Common myeloid progenitor, CD34-positive (primary cell): Measurements from ENCODE around the gene ZBED5.

Source experiments
- CTCF ChIA-PET: fragments of 350-600 bp; sonication (Branson Sonifier 250); formaldehyde crosslinking; loops from one replicate; lab custom pipeline; 2021; ENCODE audit warnings: antibody characterized with exemption; lab: Charles Lee
- POLR2A ChIA-PET: fragments of 350-600 bp; sonication (Branson Sonifier 250); formaldehyde crosslinking; loops from one replicate; lab custom pipeline; 2021; ENCODE audit warnings: antibody characterized with exemption; lab: Charles Lee
- DNase-seq, 3 donors: peaks; one replicate each; pipeline versions ENCODE4 v3.0.0 to v3.0.0-alpha.2; 2013
- H3K27ac ChIP-seq, 2 experiments: 1 replicate in 1 of 2; 2 replicates in 1 of 2; pipeline ENCODE4 v1.7.0; 2013; ENCODE audit warnings: inconsistent platforms in 2 of 2, low read length in 2 of 2, mild to moderate bottlenecking in 2 of 2, low read depth in 1 of 2, moderate library complexity in 1 of 2; ENCODE audit not compliant: severe bottlenecking in 2 of 2, insufficient read depth in 1 of 2, poor library complexity in 1 of 2
- H3K27me3 ChIP-seq, 5 experiments: replicated peaks in 2 of 5; 1 replicate in 3 of 5; 2 replicates in 2 of 5; pipeline versions ENCODE4 v1.6.1 to v1.7.0; 2013; ENCODE audit warnings: low read length in 4 of 5, mild to moderate bottlenecking in 2 of 5, moderate library complexity in 2 of 5, inconsistent platforms in 1 of 5; ENCODE audit not compliant: insufficient read depth in 5 of 5, control insufficient read depth in 4 of 5
- H3K36me3 ChIP-seq, 4 experiments: 1 replicate in 2 of 4; 2 replicates in 2 of 4; pipeline versions ENCODE4 v1.6.1 to v1.7.0; 2013; ENCODE audit warnings: low read length in 3 of 4, control low read depth in 1 of 4, mild to moderate bottlenecking in 1 of 4; ENCODE audit not compliant: control insufficient read depth in 4 of 4, insufficient read depth in 4 of 4
- H3K4me1 ChIP-seq, 4 experiments: 1 replicate in 3 of 4; 2 replicates in 1 of 4; pipeline versions ENCODE4 v1.6.1 to v1.7.1; 2013; ENCODE audit warnings: low read length in 3 of 4, mild to moderate bottlenecking in 3 of 4, control low read depth in 1 of 4, inconsistent platforms in 1 of 4, moderate library complexity in 1 of 4; ENCODE audit not compliant: control insufficient read depth in 4 of 4, insufficient read depth in 4 of 4; ENCODE audit errors: control extremely low read depth in 1 of 4
- H3K4me3 ChIP-seq, 7 experiments: 1 replicate in 4 of 7; 2 replicates in 3 of 7; pipeline versions ENCODE4 v1.5.1 to v1.7.0; 2013; ENCODE audit warnings: mild to moderate bottlenecking in 7 of 7, low read length in 6 of 7, moderate library complexity in 6 of 7, inconsistent platforms in 2 of 7, low read depth in 2 of 7, control low read depth in 1 of 7; ENCODE audit not compliant: insufficient read depth in 4 of 7, control insufficient read depth in 1 of 7; ENCODE audit errors: extremely low read depth in 1 of 7
- H3K9me3 ChIP-seq, 5 experiments: 1 replicate in 4 of 5; 2 replicates in 1 of 5; pipeline versions ENCODE4 v1.6.1 to v1.7.1; 2013; ENCODE audit warnings: low read length in 4 of 5, mild to moderate bottlenecking in 2 of 5, inconsistent platforms in 1 of 5, low read depth in 1 of 5, moderate library complexity in 1 of 5; ENCODE audit not compliant: control insufficient read depth in 4 of 5, insufficient read depth in 2 of 5; ENCODE audit errors: control extremely low read depth in 1 of 5
- WGBS: methylation state at CpG from one replicate; pipeline ENCODE4 v1.1.5; 2013; ENCODE audit not compliant: insufficient coverage; 5-methylcytosine and 5-hydroxymethylcytosine counted together

ZBED5 gene

GRCh38 chr11:10865837-10866270 lies 8.0 kb upstream of the ZBED5 start:
- Histone ChIP-seq H3K4me1 (peaks cover 0 to 6% (median 0%) of the 10 kb centered on the region in 4 experiments), H3K4me3 (no peak overlapping the region), H3K27me3 (no peaks in the 10 kb centered on the region), H3K27ac (no peak overlapping the region), H3K36me3 (no peaks in the 10 kb centered on the region), H3K9me3 (no peaks in the 10 kb centered on the region)
- CTCF ChIA-PET = no interaction called here
- DNase-seq = no peak
- POLR2A ChIA-PET = no interaction called here

- POLR2A ChIA-PET = no interaction called here
- Histone ChIP-seq H3K4me1 (peaks cover 0 to 11% (median 2%) of the 10 kb centered on the region in 4 experiments), H3K36me3 (no peaks in the 10 kb centered on the region), H3K9me3 (no peaks in the 10 kb centered on the region), H3K27me3 (no peaks in the 10 kb centered on the region), H3K4me3 (no peak overlapping the region), H3K27ac (no peak overlapping the region)
- WGBS = 100% methylated on average over 1 of the region's 2 CpGs
- no peak for DNase-seq
- CTCF ChIA-PET = no interaction called here
These were observed 6.8 kb upstream of the ZBED5 start for GRCh38 chr11:10864688-10865087.

GRCh38 chr11:10862446-10862845 lies 4.6 kb upstream of the ZBED5 start:
- H3K36me3 ChIP-seq = no peaks in the 10 kb centered on the region
- 43% methylated on average over 1 of the region's 1 CpG for WGBS
- ChIA-PET POLR2A (no interaction called here), CTCF (interaction anchor here (1.0 to 1.2 kb wide), 2 partner anchors 14 to 17 kb away, joined by 3 to 5 read pairs; no protein-coding TSS in a partner anchor)
- H3K4me1 ChIP-seq = peaks cover 5 to 11% (median 11%) of the 10 kb centered on the region in 4 experiments
- no peak overlapping the region for H3K27ac ChIP-seq
- H3K9me3 ChIP-seq = no peaks in the 10 kb centered on the region
- no peak overlapping the region for H3K4me3 ChIP-seq
- H3K27me3 ChIP-seq = no peaks in the 10 kb centered on the region
- no peak for DNase-seq

- POLR2A ChIA-PET = no interaction called here
- Histone ChIP-seq H3K4me1 (peaks cover 7 to 15% (median 11%) of the 10 kb centered on the region in 4 experiments), H3K36me3 (no peaks in the 10 kb centered on the region), H3K4me3 (no peak overlapping the region), H3K9me3 (no peaks in the 10 kb centered on the region), H3K27ac (no peak overlapping the region), H3K27me3 (no peaks in the 10 kb centered on the region)
- no peak for DNase-seq
- 100% methylated on average over 1 of the region's 1 CpG for WGBS
- CTCF ChIA-PET = interaction anchor here (1.0 kb wide), 1 partner anchor 14 kb away, joined by 5 read pairs; no protein-coding TSS in a partner anchor
These were observed 3.9 kb upstream of the ZBED5 start for GRCh38 chr11:10861799-10862198.

GRCh38 chr11:10861047-10861446 lies 3.2 kb upstream of the ZBED5 start:
- Histone ChIP-seq H3K4me3 (no peak overlapping the region), H3K27ac (no peak overlapping the region), H3K9me3 (no peaks in the 10 kb centered on the region), H3K4me1 (peaks cover 11 to 22% (median 18%) of the 10 kb centered on the region in 4 experiments), H3K27me3 (no peaks in the 10 kb centered on the region), H3K36me3 (no peaks in the 10 kb centered on the region)
- DNase-seq = no peak
- ChIA-PET POLR2A (no interaction called here), CTCF (no interaction called here)

- DNase-seq = peak in 2 of 3 donors; percentile 74 to 80
- POLR2A ChIA-PET = interaction anchor here (0.9 to 3.0 kb wide), 4 partner anchors 30 to 53 kb away, joined by 3 to 47 read pairs (median 4); partner anchors contain the start of gene EIF4G2
- Histone ChIP-seq H3K36me3 (peaks cover 3 to 19% (median 11%) of the 10 kb centered on the region in 4 experiments), H3K27me3 (no peaks in the 10 kb centered on the region), H3K4me1 (peaks cover 11 to 26% (median 20%) of the 10 kb centered on the region in 4 experiments), H3K4me3 (peak overlapping the region; percentile 95 to 100 (median 99)), H3K9me3 (no peaks in the 10 kb centered on the region), H3K27ac (peak overlapping the region; percentile 89 to 96)
- 0% methylated on average over 39 of the region's 46 CpGs for WGBS
- CTCF ChIA-PET = interaction anchor here (0.6 to 2.6 kb wide), 10 partner anchors 10 to 166 kb away, joined by 3 to 13 read pairs (median 4); partner anchors contain the start of gene EIF4G2
These were observed 829 bp upstream of the ZBED5 start for GRCh38 chr11:10858439-10859325.

GRCh38 chr11:10857459-10857708 lies 469 bp downstream of the ZBED5 start:
- Histone ChIP-seq H3K36me3 (peaks cover 7 to 31% (median 19%) of the 10 kb centered on the region in 4 experiments), H3K4me1 (peaks cover 11 to 26% (median 18%) of the 10 kb centered on the region in 4 experiments), H3K27me3 (no peaks in the 10 kb centered on the region), H3K9me3 (no peaks in the 10 kb centered on the region), H3K4me3 (peak overlapping the region; percentile 95 to 100 (median 99)), H3K27ac (peak overlapping the region; percentile 89 to 96)
- DNase-seq = no peak
- POLR2A ChIA-PET = interaction anchor here (0.6 to 3.0 kb wide), 4 partner anchors 22 to 62 kb away, joined by 3 to 47 read pairs (median 6); partner anchors contain the start of gene EIF4G2
- CTCF ChIA-PET = interaction anchor here (0.9 to 2.6 kb wide), 11 partner anchors 9 to 935 kb away, joined by 3 to 13 read pairs (median 4); partner anchors contain the start of gene EIF4G2
- whole genome bisulfite sequencing = 0% methylated on average over 5 of the region's 14 CpGs
